ENCODE results near the gene SEL1L3. TPM values are rescaled to one million over a fixed set of nuclear protein-coding genes. Genes with fewer than 3 reads are reported as not detected.

The SEL1L3 gene
- total and polyA plus RNA-seq, 2 donors (not counting 3 experiments of a cell fraction or from before 2014, with no cell fraction given): 53.4 to 122 TPM

- Histone ChIP-seq H3K9me3 (replicated peaks; ENCODE audit: control insufficient read depth, insufficient read depth, low read length) (no peaks in the 10 kb centered on the region), H4K20me1 (replicated peaks; ENCODE audit: control insufficient read depth, extremely low read depth, insufficient read depth, low read length) (no peaks in the 10 kb centered on the region), H3K27me3 (ENCODE audit: control insufficient read depth in 2 of 2, insufficient read depth in 2 of 2, low read length in 2 of 2) (no peaks in the 10 kb centered on the region), H3K9me1 (replicated peaks; ENCODE audit: control insufficient read depth, extremely low read depth, insufficient read depth, low read length) (no peaks in the 10 kb centered on the region), H3K9ac (replicated peaks; ENCODE audit: extremely low read depth, insufficient read depth, low read length) (no peak overlapping the region), H3K4me1 (ENCODE audit: control insufficient read depth, extremely low read depth, insufficient read depth, low read length) (no peaks in the 10 kb centered on the region), H3K27ac (ENCODE audit: insufficient read depth, low read depth, low read length) (no peak overlapping the region), H2AFZ (ENCODE audit: low read depth, low read length) (no peak overlapping the region), H3K79me2 (ENCODE audit: control insufficient read depth, insufficient read depth, low read length) (no peaks in the 10 kb centered on the region), H3K4me3 (replicated peaks in 1 of 3; ENCODE audit: insufficient read depth in 1 of 3, low read depth in 1 of 3, low read length in 3 of 3) (no peak overlapping the region), H3K4me2 (ENCODE audit: insufficient read depth, low read length) (no peak overlapping the region), H3K36me3 (ENCODE audit: control insufficient read depth in 2 of 2, extremely low read depth in 1 of 2, insufficient read depth in 2 of 2, low read length in 2 of 2) (peaks cover 7 to 18% of the 10 kb centered on the region in 2 experiments)
- no peak for FAIRE-seq
- BruUV-seq (replicated peaks): no TSS peak
- TF ChIP-seq GATA2 (IDR thresholded peaks at IDR 0.05; ENCODE audit: insufficient read depth, insufficient read length, low read depth, low read length) (no peak), JUN (IDR thresholded peaks at IDR 0.05; ENCODE audit: borderline replicate concordance, insufficient read depth, insufficient read length, low read depth) (no peak), MYC (IDR thresholded peaks at IDR 0.05; ENCODE audit: low read depth, low read length) (no peak), MAX (IDR thresholded peaks at IDR 0.05; ENCODE audit: insufficient read depth, insufficient read length) (no peak), POLR2AphosphoS5 (IDR thresholded peaks at IDR 0.05; ENCODE audit: insufficient read depth, low read depth, low read length) (no peak), EZH2 (IDR thresholded peaks at IDR 0.05; ENCODE audit: borderline replicate concordance, low read depth, low read length, severe bottlenecking) (no peak), FOS (IDR thresholded peaks at IDR 0.05; ENCODE audit: borderline replicate concordance, insufficient read depth, low read length) (no peak), POLR2A (IDR thresholded peaks at IDR 0.05; ENCODE audit: low read depth, low read length) (no peak)
- TF ChIP-seq, protein P1, sequence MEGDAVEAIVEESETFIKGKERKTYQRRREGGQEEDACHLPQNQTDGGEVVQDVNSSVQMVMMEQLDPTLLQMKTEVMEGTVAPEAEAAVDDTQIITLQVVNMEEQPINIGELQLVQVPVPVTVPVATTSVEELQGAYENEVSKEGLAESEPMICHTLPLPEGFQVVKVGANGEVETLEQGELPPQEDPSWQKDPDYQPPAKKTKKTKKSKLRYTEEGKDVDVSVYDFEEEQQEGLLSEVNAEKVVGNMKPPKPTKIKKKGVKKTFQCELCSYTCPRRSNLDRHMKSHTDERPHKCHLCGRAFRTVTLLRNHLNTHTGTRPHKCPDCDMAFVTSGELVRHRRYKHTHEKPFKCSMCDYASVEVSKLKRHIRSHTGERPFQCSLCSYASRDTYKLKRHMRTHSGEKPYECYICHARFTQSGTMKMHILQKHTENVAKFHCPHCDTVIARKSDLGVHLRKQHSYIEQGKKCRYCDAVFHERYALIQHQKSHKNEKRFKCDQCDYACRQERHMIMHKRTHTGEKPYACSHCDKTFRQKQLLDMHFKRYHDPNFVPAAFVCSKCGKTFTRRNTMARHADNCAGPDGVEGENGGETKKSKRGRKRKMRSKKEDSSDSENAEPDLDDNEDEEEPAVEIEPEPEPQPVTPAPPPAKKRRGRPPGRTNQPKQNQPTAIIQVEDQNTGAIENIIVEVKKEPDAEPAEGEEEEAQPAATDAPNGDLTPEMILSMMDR (IDR thresholded peaks at IDR 0.05; ENCODE audit: extremely low read depth in 1 of 2, insufficient read depth in 1 of 2, low read depth in 1 of 2, low read length in 2 of 2): no peak
- ChIA-PET CTCF (no interaction called here), POLR2A (no interaction called here)
- dilution Hi-C loops (cut with MboI; ENCODE audit: extremely low pct_ligation_motif_present, low sequenced_read_pairs) (no loop called here), intact Hi-C loops (cut with micrococcal nuclease) (no loop called here)
- no peak for DNase-seq (ENCODE audit: low read depth, low spot score)
Observed at GRCh38 chr4:25842229-25842845, 20.5 kb downstream of the SEL1L3 start.

All from endothelial cell of umbilical vein (primary cell).